HEK293 (cell line): ENCODE data around the gene ATP13A3.

ENCODE experiments used
- CTCF ChIA-PET: fragments of 350-600 bp; formaldehyde crosslinking; extraction: SDS; loops from one replicate; lab custom pipeline; 2021; ENCODE audit warnings: antibody characterized with exemption; lab: Yijun Ruan, JAX
- POLR2A ChIA-PET: fragments of 300-600 bp; formaldehyde crosslinking; extraction: SDS; loops from one replicate; lab custom pipeline; 2020; ENCODE audit warnings: antibody characterized with exemption, inconsistent platforms; lab: Yijun Ruan, JAX
- H3K27ac ChIP-seq: fragments of 200-500 bp; sonication (Bioruptor generic); 2 replicates; pipeline ENCODE4 v1.5.1; 2014; ENCODE audit warnings: low read depth, low read length, control low read depth, inconsistent platforms; ENCODE audit errors: extremely low read depth
- H3K36me3 ChIP-seq, 2 experiments: fragments of 200-500 bp in 1 of 2; sonication (Bioruptor generic) in 1 of 2; 1 replicate in 1 of 2; 2 replicates in 1 of 2; pipeline ENCODE4 v1.5.1; 2014 to 2017; ENCODE audit warnings: inconsistent platforms in 2 of 2, low read length in 2 of 2; ENCODE audit not compliant: control insufficient read depth in 2 of 2, insufficient read depth in 1 of 2
- H3K4me1 ChIP-seq: fragments of 200-500 bp; sonication (Bioruptor generic); 2 replicates; pipeline ENCODE4 v1.5.1; 2014; ENCODE audit warnings: mild to moderate bottlenecking, low read length, inconsistent platforms; ENCODE audit not compliant: control insufficient read depth, insufficient read depth
- H3K4me3 ChIP-seq: 2 replicates; pipeline ENCODE4 v1.5.1; 2011; ENCODE audit warnings: low read depth, mild to moderate bottlenecking, control low read depth, low read length, moderate library complexity
- H3K9me3 ChIP-seq: fragments of 200-500 bp; sonication (Bioruptor generic); 2 replicates; pipeline ENCODE4 v1.5.1; 2014; ENCODE audit warnings: low read depth, low read length, inconsistent platforms; ENCODE audit not compliant: control insufficient read depth, insufficient read depth
- GFI1B ChIP-seq: fragments of 450-650 bp; formaldehyde crosslinking; IDR thresholded peaks from 2 replicates; pipeline ENCODE4 v1.5.1; 2016; ENCODE audit warnings: missing biosample characterization, missing genetic modification characterization
- HOXC10 ChIP-seq: sonication (generic); formaldehyde crosslinking; IDR thresholded peaks from 2 replicates; pipeline ENCODE4 v1.8.1; 2023; ENCODE audit warnings: mild to moderate bottlenecking, missing genetic modification reagents
- IKZF3 ChIP-seq: fragments of 450-650 bp; IDR thresholded peaks from 2 replicates; pipeline ENCODE4 v1.5.0; 2018; ENCODE audit warnings: missing biosample characterization, mild to moderate bottlenecking, missing genetic modification characterization, moderate library complexity
- TCF7L2 ChIP-seq: IDR thresholded peaks from 2 replicates; pipeline ENCODE4 v1.6.1; 2011; ENCODE audit warnings: low read depth, mild to moderate bottlenecking, inconsistent platforms, low read length, moderate library complexity, borderline replicate concordance
- ZBTB1 ChIP-seq: fragments of 450-650 bp; formaldehyde crosslinking; IDR thresholded peaks from 2 replicates; pipeline ENCODE4 v1.5.1; 2016; ENCODE audit warnings: missing biosample characterization, missing genetic modification characterization
- ZBTB20 ChIP-seq: fragments of 450-650 bp; formaldehyde crosslinking; IDR thresholded peaks from 2 replicates; pipeline ENCODE4 v1.5.1; 2016; ENCODE audit warnings: missing biosample characterization, missing genetic modification characterization
- ZBTB48 ChIP-seq: fragments of 450-650 bp; formaldehyde crosslinking; IDR thresholded peaks from 2 replicates; pipeline ENCODE4 v1.5.1; 2016; ENCODE audit warnings: missing biosample characterization, missing genetic modification characterization
- ZNF10 ChIP-seq: fragments of 450-650 bp; formaldehyde crosslinking; IDR thresholded peaks from 2 replicates; pipeline ENCODE4 v1.5.1; 2017; ENCODE audit warnings: missing biosample characterization, missing genetic modification characterization
- ZNF114 ChIP-seq: fragments of 450-650 bp; formaldehyde crosslinking; IDR thresholded peaks from 2 replicates; pipeline ENCODE4 v1.5.0; 2017; ENCODE audit warnings: missing biosample characterization, missing genetic modification characterization
- ZNF133 ChIP-seq: fragments of 450-650 bp; formaldehyde crosslinking; IDR thresholded peaks from 2 replicates; pipeline ENCODE4 v1.5.1; 2016; ENCODE audit warnings: missing biosample characterization, missing genetic modification characterization
- ZNF18 ChIP-seq: fragments of 450-650 bp; formaldehyde crosslinking; IDR thresholded peaks from 2 replicates; pipeline ENCODE4 v1.5.1; 2016; ENCODE audit warnings: missing biosample characterization, missing genetic modification characterization
- ZNF416 ChIP-seq: fragments of 450-650 bp; formaldehyde crosslinking; IDR thresholded peaks from 2 replicates; pipeline ENCODE4 v1.5.1; 2016; ENCODE audit warnings: missing biosample characterization, missing genetic modification characterization
- ZNF423 ChIP-seq: fragments of 450-650 bp; formaldehyde crosslinking; IDR thresholded peaks from 2 replicates; pipeline ENCODE4 v1.5.1; 2016; ENCODE audit warnings: missing biosample characterization, missing genetic modification characterization
- ZNF48 ChIP-seq: fragments of 450-650 bp; formaldehyde crosslinking; IDR thresholded peaks from 2 replicates; pipeline ENCODE4 v1.5.1; 2016; ENCODE audit warnings: missing biosample characterization, missing genetic modification characterization
- ZNF530 ChIP-seq: fragments of 450-650 bp; formaldehyde crosslinking; IDR thresholded peaks from 2 replicates; pipeline ENCODE4 v1.5.1; 2016; ENCODE audit warnings: low read depth, missing biosample characterization, missing genetic modification characterization
- ZNF621 ChIP-seq: fragments of 450-650 bp; formaldehyde crosslinking; IDR thresholded peaks from 2 replicates; pipeline ENCODE4 v1.5.1; 2017; ENCODE audit warnings: missing biosample characterization, missing genetic modification characterization
- ZNF654 ChIP-seq: fragments of 450-650 bp; formaldehyde crosslinking; IDR thresholded peaks from 2 replicates; pipeline ENCODE4 v1.5.1; 2016; ENCODE audit warnings: low read depth, missing biosample characterization, missing genetic modification characterization
- ZNF660 ChIP-seq: fragments of 450-650 bp; IDR thresholded peaks from 2 replicates; pipeline ENCODE4 v1.5.1; 2018; ENCODE audit warnings: missing biosample characterization, mild to moderate bottlenecking, missing genetic modification characterization
- ZNF707 ChIP-seq: fragments of 450-650 bp; formaldehyde crosslinking; IDR thresholded peaks from 2 replicates; pipeline ENCODE4 v1.5.1; 2016; ENCODE audit warnings: missing biosample characterization, missing genetic modification characterization
- ZNF830 ChIP-seq: fragments of 450-650 bp; IDR thresholded peaks from 2 replicates; pipeline ENCODE4 v1.5.0; 2018; ENCODE audit warnings: missing biosample characterization, missing genetic modification characterization, low read depth, mild to moderate bottlenecking, moderate library complexity
- TF ChIP-seq, protein P1 (sequence below): fragments of 450-650 bp; formaldehyde crosslinking; IDR thresholded peaks from 2 replicates; pipeline ENCODE4 v1.5.1; 2017; ENCODE audit warnings: missing biosample characterization, missing genetic modification characterization
- TF ChIP-seq, protein P2 (sequence below): fragments of 450-650 bp; IDR thresholded peaks from 2 replicates; pipeline ENCODE4 v1.5.1; 2018; ENCODE audit warnings: missing biosample characterization, missing genetic modification characterization
- TF ChIP-seq, protein P3 (sequence below): fragments of 450-650 bp; formaldehyde crosslinking; IDR thresholded peaks from 2 replicates; pipeline ENCODE4 v1.5.1; 2016; ENCODE audit warnings: missing biosample characterization, missing genetic modification characterization, borderline replicate concordance

ATP13A3 gene

GRCh38 chr3:194481103-194481502, 5.7 kb downstream of the ATP13A3 start (continued):
- no peak for TF ChIP-seq ZNF18 (tag by site-specific recombination)
- TF ChIP-seq, all 188 proteins: peak for 0

DNA sequence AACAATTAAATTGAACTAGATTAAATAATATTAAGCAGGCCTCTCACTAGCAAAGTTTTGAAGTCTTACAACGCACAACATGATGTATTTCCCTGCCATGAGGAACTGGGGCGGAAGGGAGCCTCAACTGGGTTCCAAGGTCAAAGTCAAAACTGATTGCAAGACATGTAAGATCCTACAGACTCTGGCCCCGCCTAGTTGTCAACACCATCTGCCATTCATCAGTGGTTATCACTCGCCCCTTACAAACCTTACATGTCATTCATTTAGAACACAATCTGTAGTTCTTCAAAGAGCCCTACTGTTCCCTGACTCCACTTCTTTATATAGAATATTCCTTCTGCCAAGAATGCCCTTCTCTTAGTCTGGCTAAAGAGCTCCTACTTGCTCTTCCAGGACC, 10.0 kb downstream of the ATP13A3 start:
- ChIA-PET POLR2A (interaction anchor here (0.6 to 0.7 kb wide), 2 partner anchors 60 to 107 kb away, joined by 3 to 6 read pairs; no protein-coding TSS in a partner anchor), CTCF (interaction anchor here (0.5 to 1.0 kb wide), 5 partner anchors 9 to 98 kb away, joined by 3 to 5 read pairs (median 4); no protein-coding TSS in a partner anchor)
- H3K27ac ChIP-seq = no peak overlapping the region
- H3K9me3 ChIP-seq = no peaks in the 10 kb centered on the region
- H3K4me1 ChIP-seq = peaks cover 10% of the 10 kb centered on the region; the same call in 1 of the 2 replicates
- TF ChIP-seq ZNF114 (tag by site-specific recombination) (no peak), GFI1B (no peak), ZNF707 (tag by site-specific recombination) (no peak), ZNF133 (no peak), TCF7L2 (no peak)
- H3K36me3 ChIP-seq = peaks cover 0 to 19% of the 10 kb centered on the region in 2 experiments; a peak in 1 of 3 replicates
- no peak overlapping the region for H3K4me3 ChIP-seq

- 0 out of 2 replicates have a peak, but pooled peaks cover 4% of the 10 kb centered on the region for H3K4me1 ChIP-seq
- POLR2A ChIA-PET = interaction anchor here (0.6 to 0.7 kb wide), 2 partner anchors 61 to 108 kb away, joined by 3 to 6 read pairs; no protein-coding TSS in a partner anchor
- no peaks in the 10 kb centered on the region for H3K9me3 ChIP-seq
- H3K4me3 ChIP-seq = no peak overlapping the region
- peaks cover 0 to 19% of the 10 kb centered on the region in 2 experiments; a peak in 1 of 3 replicates for H3K36me3 ChIP-seq
- CTCF ChIA-PET = interaction anchor here (0.7 kb wide), 1 partner anchor 99 kb away, joined by 3 read pairs; no protein-coding TSS in a partner anchor
- no peak overlapping the region for H3K27ac ChIP-seq
- TF ChIP-seq, protein P1, sequence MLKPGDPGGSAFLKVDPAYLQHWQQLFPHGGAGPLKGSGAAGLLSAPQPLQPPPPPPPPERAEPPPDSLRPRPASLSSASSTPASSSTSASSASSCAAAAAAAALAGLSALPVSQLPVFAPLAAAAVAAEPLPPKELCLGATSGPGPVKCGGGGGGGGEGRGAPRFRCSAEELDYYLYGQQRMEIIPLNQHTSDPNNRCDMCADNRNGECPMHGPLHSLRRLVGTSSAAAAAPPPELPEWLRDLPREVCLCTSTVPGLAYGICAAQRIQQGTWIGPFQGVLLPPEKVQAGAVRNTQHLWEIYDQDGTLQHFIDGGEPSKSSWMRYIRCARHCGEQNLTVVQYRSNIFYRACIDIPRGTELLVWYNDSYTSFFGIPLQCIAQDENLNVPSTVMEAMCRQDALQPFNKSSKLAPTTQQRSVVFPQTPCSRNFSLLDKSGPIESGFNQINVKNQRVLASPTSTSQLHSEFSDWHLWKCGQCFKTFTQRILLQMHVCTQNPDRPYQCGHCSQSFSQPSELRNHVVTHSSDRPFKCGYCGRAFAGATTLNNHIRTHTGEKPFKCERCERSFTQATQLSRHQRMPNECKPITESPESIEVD = no peak
- TF ChIP-seq ZNF530 (tag by site-specific recombination) (no peak), ZBTB1 (no peak), HOXC10 (no peak), ZBTB20 (tag by site-specific recombination) (no peak), ZNF654 (tag by site-specific recombination) (no peak), ZNF416 (tag by site-specific recombination) (no peak), ZNF48 (tag by site-specific recombination) (no peak), ZNF660 (tag by site-specific recombination) (no peak), ZBTB48 (tag by site-specific recombination) (no peak), ZNF10 (no peak), ZNF423 (tag by site-specific recombination) (no peak), ZNF621 (tag by site-specific recombination) (no peak), ZNF830 (no peak), IKZF3 (tag by site-specific recombination) (no peak)
- TF ChIP-seq, protein P2, sequence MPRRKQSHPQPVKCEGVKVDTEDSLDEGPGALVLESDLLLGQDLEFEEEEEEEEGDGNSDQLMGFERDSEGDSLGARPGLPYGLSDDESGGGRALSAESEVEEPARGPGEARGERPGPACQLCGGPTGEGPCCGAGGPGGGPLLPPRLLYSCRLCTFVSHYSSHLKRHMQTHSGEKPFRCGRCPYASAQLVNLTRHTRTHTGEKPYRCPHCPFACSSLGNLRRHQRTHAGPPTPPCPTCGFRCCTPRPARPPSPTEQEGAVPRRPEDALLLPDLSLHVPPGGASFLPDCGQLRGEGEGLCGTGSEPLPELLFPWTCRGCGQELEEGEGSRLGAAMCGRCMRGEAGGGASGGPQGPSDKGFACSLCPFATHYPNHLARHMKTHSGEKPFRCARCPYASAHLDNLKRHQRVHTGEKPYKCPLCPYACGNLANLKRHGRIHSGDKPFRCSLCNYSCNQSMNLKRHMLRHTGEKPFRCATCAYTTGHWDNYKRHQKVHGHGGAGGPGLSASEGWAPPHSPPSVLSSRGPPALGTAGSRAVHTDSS (tag by site-specific recombination) = no peak
- TF ChIP-seq, protein P3, sequence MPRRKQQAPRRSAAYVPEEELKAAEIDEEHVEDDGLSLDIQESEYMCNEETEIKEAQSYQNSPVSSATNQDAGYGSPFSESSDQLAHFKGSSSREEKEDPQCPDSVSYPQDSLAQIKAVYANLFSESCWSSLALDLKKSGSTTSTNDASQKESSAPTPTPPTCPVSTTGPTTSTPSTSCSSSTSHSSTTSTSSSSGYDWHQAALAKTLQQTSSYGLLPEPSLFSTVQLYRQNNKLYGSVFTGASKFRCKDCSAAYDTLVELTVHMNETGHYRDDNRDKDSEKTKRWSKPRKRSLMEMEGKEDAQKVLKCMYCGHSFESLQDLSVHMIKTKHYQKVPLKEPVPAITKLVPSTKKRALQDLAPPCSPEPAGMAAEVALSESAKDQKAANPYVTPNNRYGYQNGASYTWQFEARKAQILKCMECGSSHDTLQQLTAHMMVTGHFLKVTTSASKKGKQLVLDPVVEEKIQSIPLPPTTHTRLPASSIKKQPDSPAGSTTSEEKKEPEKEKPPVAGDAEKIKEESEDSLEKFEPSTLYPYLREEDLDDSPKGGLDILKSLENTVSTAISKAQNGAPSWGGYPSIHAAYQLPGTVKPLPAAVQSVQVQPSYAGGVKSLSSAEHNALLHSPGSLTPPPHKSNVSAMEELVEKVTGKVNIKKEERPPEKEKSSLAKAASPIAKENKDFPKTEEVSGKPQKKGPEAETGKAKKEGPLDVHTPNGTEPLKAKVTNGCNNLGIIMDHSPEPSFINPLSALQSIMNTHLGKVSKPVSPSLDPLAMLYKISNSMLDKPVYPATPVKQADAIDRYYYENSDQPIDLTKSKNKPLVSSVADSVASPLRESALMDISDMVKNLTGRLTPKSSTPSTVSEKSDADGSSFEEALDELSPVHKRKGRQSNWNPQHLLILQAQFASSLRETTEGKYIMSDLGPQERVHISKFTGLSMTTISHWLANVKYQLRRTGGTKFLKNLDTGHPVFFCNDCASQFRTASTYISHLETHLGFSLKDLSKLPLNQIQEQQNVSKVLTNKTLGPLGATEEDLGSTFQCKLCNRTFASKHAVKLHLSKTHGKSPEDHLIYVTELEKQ (tag by site-specific recombination) = no peak
These were observed 10.8 kb downstream of the ATP13A3 start for GRCh38 chr3:194475978-194476377.
